ENCODE results near the gene MORC2.

The MORC2 gene

GRCh38 chr22:30922151-30922611 lies 46.4 kb downstream of the MORC2 start:
- Histone ChIP-seq H3K9me3 (no peaks in the 10 kb centered on the region), H3K4me3 (ENCODE audit: low read depth, low read length) (no peak overlapping the region), H3K4me1 (no peaks in the 10 kb centered on the region; the same call in 1 of the 2 replicates), H3K27me3 (peaks cover 8% of the 10 kb centered on the region), H3K36me3 (peaks cover 18% of the 10 kb centered on the region)
- no peak for DNase-seq
- no peak for TF ChIP-seq CTCF (IDR thresholded peaks at IDR 0.05; ENCODE audit: low read depth, low read length)

- TF ChIP-seq CTCF (IDR thresholded peaks at IDR 0.05; ENCODE audit: low read depth, low read length) = no peak
- Histone ChIP-seq H3K36me3 (peaks cover 10% of the 10 kb centered on the region), H3K27me3 (peaks cover 8% of the 10 kb centered on the region), H3K4me3 (ENCODE audit: low read depth, low read length) (no peak overlapping the region), H3K9me3 (no peaks in the 10 kb centered on the region), H3K4me1 (no peaks in the 10 kb centered on the region; the same call in 1 of the 2 replicates)
- no peak for DNase-seq
These were observed 47.5 kb downstream of the MORC2 start for GRCh38 chr22:30921108-30921507.

- DNase-seq = peak; percentile 85
- Histone ChIP-seq H3K4me1 (no peaks in the 10 kb centered on the region; the same call in 1 of the 2 replicates), H3K9me3 (no peaks in the 10 kb centered on the region), H3K36me3 (peaks cover 3% of the 10 kb centered on the region), H3K27me3 (peaks cover 8% of the 10 kb centered on the region), H3K4me3 (ENCODE audit: low read depth, low read length) (no peak overlapping the region)
- TF ChIP-seq CTCF (IDR thresholded peaks at IDR 0.05; ENCODE audit: low read depth, low read length) = peak; percentile 93
These were observed 48.2 kb downstream of the MORC2 start for GRCh38 chr22:30920407-30920806.

- Histone ChIP-seq H3K4me3 (ENCODE audit: low read depth, low read length) (no peak overlapping the region), H3K27me3 (peaks cover 8% of the 10 kb centered on the region), H3K4me1 (no peaks in the 10 kb centered on the region; the same call in 1 of the 2 replicates), H3K9me3 (no peaks in the 10 kb centered on the region), H3K36me3 (peaks cover 3% of the 10 kb centered on the region)
- TF ChIP-seq CTCF (IDR thresholded peaks at IDR 0.05; ENCODE audit: low read depth, low read length) = no peak
- no peak for DNase-seq
These were observed 48.6 kb downstream of the MORC2 start for GRCh38 chr22:30919973-30920372.

- Histone ChIP-seq H3K9me3 (no peaks in the 10 kb centered on the region), H3K4me1 (no peaks in the 10 kb centered on the region; the same call in 1 of the 2 replicates), H3K36me3 (no peaks in the 10 kb centered on the region), H3K4me3 (ENCODE audit: low read depth, low read length) (no peak overlapping the region), H3K27me3 (peaks cover 8% of the 10 kb centered on the region)
- DNase-seq = no peak
- TF ChIP-seq CTCF (IDR thresholded peaks at IDR 0.05; ENCODE audit: low read depth, low read length) = no peak
These were observed 49.8 kb downstream of the MORC2 start for GRCh38 chr22:30918761-30919160.

GRCh38 chr22:30910358-30910757 lies 58.2 kb downstream of the MORC2 start:
- Histone ChIP-seq H3K27me3 (no peaks in the 10 kb centered on the region), H3K4me3 (ENCODE audit: low read depth, low read length) (no peak overlapping the region), H3K4me1 (no peaks in the 10 kb centered on the region), H3K36me3 (no peaks in the 10 kb centered on the region), H3K9me3 (no peaks in the 10 kb centered on the region)
- DNase-seq = no peak
- no peak for TF ChIP-seq CTCF (IDR thresholded peaks at IDR 0.05; ENCODE audit: low read depth, low read length)

Measured in BE2C (cell line).